Endodermal cell (in vitro differentiated cells): Measurements from ENCODE around the gene OPCML. TPM values are rescaled to one million over a fixed set of nuclear protein-coding genes. Genes with fewer than 3 reads are reported as not detected.

Source experiments
- DNase-seq: peaks from one replicate; pipeline ENCODE4 v3.0.0-alpha.2; 2017
- H3K27ac ChIP-seq: 2 replicates; pipeline ENCODE4 v1.5.1; 2013; ENCODE audit warnings: mild to moderate bottlenecking, low read depth, low read length, moderate library complexity
- H3K27me3 ChIP-seq: 2 replicates; pipeline ENCODE4 v1.6.1; 2013; ENCODE audit warnings: mild to moderate bottlenecking, low read length, moderate library complexity; ENCODE audit not compliant: insufficient read depth, control insufficient read depth, poor library complexity, severe bottlenecking
- H3K36me3 ChIP-seq: 2 replicates; pipeline ENCODE4 v1.7.0; 2013; ENCODE audit warnings: mild to moderate bottlenecking, low read length, moderate library complexity; ENCODE audit not compliant: control insufficient read depth, insufficient read depth
- H3K4me1 ChIP-seq: one replicate; pipeline ENCODE4 v1.7.0; 2013; ENCODE audit warnings: low read length; ENCODE audit not compliant: control insufficient read depth, insufficient read depth
- H3K4me3 ChIP-seq: 2 replicates; pipeline ENCODE4 v1.5.1; 2013; ENCODE audit warnings: mild to moderate bottlenecking, low read length, moderate library complexity
- H3K9ac ChIP-seq: 2 replicates; pipeline ENCODE4 v1.6.1; 2013; ENCODE audit warnings: mild to moderate bottlenecking, low read length, moderate library complexity; ENCODE audit not compliant: poor library complexity, severe bottlenecking; ENCODE audit errors: extremely low read depth
- H3K9me3 ChIP-seq: 2 replicates; pipeline ENCODE4 v1.6.1; 2013; ENCODE audit warnings: mild to moderate bottlenecking, low read length, moderate library complexity; ENCODE audit not compliant: control insufficient read depth
- H3K27ac Mint-ChIP-seq: 2 replicates; pipeline ENCODE4 v1.8.0; 2020; ENCODE audit warnings: mixed read lengths
- H3K27me3 Mint-ChIP-seq: 2 replicates; pipeline ENCODE4 v1.8.0; 2021; ENCODE audit warnings: mild to moderate bottlenecking, mixed read lengths; ENCODE audit not compliant: insufficient read depth
- H3K36me3 Mint-ChIP-seq: 2 replicates; pipeline ENCODE4 v1.8.0; 2020; ENCODE audit warnings: low read depth, mixed read lengths
- H3K4me1 Mint-ChIP-seq: 2 replicates; pipeline ENCODE4 v1.8.0; 2020; ENCODE audit warnings: mixed read lengths
- H3K4me3 Mint-ChIP-seq: 2 replicates; pipeline ENCODE4 v1.8.0; 2020; ENCODE audit warnings: mild to moderate bottlenecking, moderate library complexity, mixed read lengths
- H3K9me3 Mint-ChIP-seq: 2 replicates; pipeline ENCODE4 v1.8.0; 2020; ENCODE audit warnings: mild to moderate bottlenecking, mixed read lengths
- CTCF ChIP-seq: fragments of 200-600 bp; sonication (generic); conservative IDR thresholded peaks from 2 replicates; pipeline ENCODE4 v1.5.0; 2021; ENCODE audit warnings: antibody characterized with exemption, mild to moderate bottlenecking
- WGBS, 2 experiments: methylation state at CpG; one replicate each; pipeline versions ENCODE4 v1.1.5 to v1.1.7; 2013; ENCODE audit warnings: missing lambda C conversion rate in 2 of 2, mixed read lengths in 1 of 2; ENCODE audit not compliant: insufficient coverage in 1 of 2, insufficient read length in 1 of 2; 5-methylcytosine and 5-hydroxymethylcytosine counted together
- total RNA-seq, 2 donors: library from RNA; stranded (reverse); fragmentation: NEBNext Ultra II Directional in 1 of 2; extraction: Animal tissue kit (Norgen Biotek cat#: 25700) in 1 of 2; gene quantifications; 2 replicates in 1 of 2; 3 replicates in 1 of 2; pipeline ENCODE4 v1.2.1, GENCODE V29; 2021

The OPCML gene
- total RNA-seq, 2 donors from 2014 or later = 0.49 to 0.86 TPM

GRCh38 chr11:132402071-132402684, 1130.1 kb downstream of the OPCML start:
- Mint-ChIP-seq H3K9me3 (no peaks in the 10 kb centered on the region), H3K27ac (no peak overlapping the region), H3K27me3 (no peaks in the 10 kb centered on the region), H3K4me3 (no peak overlapping the region), H3K4me1 (peaks cover 15% of the 10 kb centered on the region), H3K36me3 (no peaks in the 10 kb centered on the region)
- Histone ChIP-seq H3K9ac (no peak overlapping the region), H3K36me3 (no peaks in the 10 kb centered on the region), H3K27ac (no peak overlapping the region), H3K4me3 (no peak overlapping the region), H3K9me3 (peaks cover 7% of the 10 kb centered on the region), H3K4me1 (no peaks in the 10 kb centered on the region), H3K27me3 (no peaks in the 10 kb centered on the region)
- DNase-seq = peak; percentile 89
- TF ChIP-seq CTCF = peak; percentile 82
- 25 to 35% methylated on average over 2 to 8 of the region's 8 CpGs for WGBS, 2 experiments

DNA sequence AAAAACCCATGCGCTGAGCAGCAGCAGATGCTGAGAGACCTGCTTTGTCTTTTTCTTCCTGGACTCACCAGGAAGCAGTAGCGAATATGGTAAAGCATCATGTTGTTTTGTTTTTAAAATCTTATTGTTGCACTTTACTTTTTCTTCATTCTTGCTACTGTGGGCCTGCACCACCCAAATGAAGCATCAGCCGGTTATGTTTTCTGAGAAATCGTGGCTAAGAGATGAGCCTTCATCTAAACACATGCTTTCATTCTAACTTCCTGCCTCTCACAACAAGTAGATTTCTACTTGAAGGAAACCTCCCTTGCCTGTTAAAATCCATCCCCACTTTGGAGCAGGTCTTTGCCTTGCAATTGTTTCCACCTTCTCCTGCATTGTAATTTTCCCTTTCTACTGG, 1136.0 kb downstream of the OPCML start:
- Histone ChIP-seq H3K9ac (no peak overlapping the region), H3K27me3 (no peaks in the 10 kb centered on the region), H3K9me3 (peaks cover 7% of the 10 kb centered on the region), H3K36me3 (no peaks in the 10 kb centered on the region), H3K27ac (no peak overlapping the region), H3K4me3 (no peak overlapping the region), H3K4me1 (no peaks in the 10 kb centered on the region)
- no peak for DNase-seq
- 93 to 100% methylated on average over 2 to 3 of the region's 4 CpGs for WGBS, 2 experiments
- Mint-ChIP-seq H3K4me1 (peaks cover under 1% of the 10 kb centered on the region), H3K36me3 (no peaks in the 10 kb centered on the region), H3K27ac (no peak overlapping the region), H3K9me3 (no peaks in the 10 kb centered on the region), H3K4me3 (no peak overlapping the region), H3K27me3 (peaks cover 1% of the 10 kb centered on the region)
- TF ChIP-seq CTCF = no peak

DNA sequence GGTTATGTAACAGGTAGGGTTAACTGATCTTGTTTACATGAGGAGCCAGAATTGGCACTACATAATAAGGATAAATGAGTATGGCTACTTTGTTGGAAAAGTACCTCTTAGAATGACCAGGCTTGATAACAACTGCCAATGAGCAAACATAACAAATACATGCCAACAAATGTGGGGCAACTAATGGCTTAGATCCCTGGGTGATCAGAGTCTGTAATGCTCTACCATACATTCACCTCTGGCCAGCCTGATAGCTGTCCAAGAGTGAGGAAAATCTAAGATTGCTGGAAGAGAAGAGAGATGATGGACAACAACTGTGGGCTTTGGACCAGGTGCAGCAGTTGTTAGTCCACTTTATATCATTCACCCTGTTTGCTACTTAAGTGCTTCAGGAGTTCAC, 1136.9 kb downstream of the OPCML start:
- no peak overlapping the region for H3K4me3 ChIP-seq
- Mint-ChIP-seq H3K27me3 (peaks cover 1% of the 10 kb centered on the region), H3K4me3 (no peak overlapping the region), H3K36me3 (no peaks in the 10 kb centered on the region), H3K9me3 (no peaks in the 10 kb centered on the region), H3K4me1 (no peaks in the 10 kb centered on the region), H3K27ac (no peak overlapping the region)
- no peak for DNase-seq
- H3K9ac ChIP-seq = no peak overlapping the region
- H3K9me3 ChIP-seq = peaks cover 7% of the 10 kb centered on the region
- TF ChIP-seq CTCF = no peak
- no peaks in the 10 kb centered on the region for H3K36me3 ChIP-seq
- H3K4me1 ChIP-seq = no peaks in the 10 kb centered on the region
- H3K27ac ChIP-seq = no peak overlapping the region
- H3K27me3 ChIP-seq = no peaks in the 10 kb centered on the region
